NCI-H2029 (cell line): Measurements from ENCODE around the gene TP53BP2.
"Not testable (repeated sequence)": the region's sequence is repeated elsewhere in the genome, so short reads cannot be mapped to it uniquely, and the experiment has no call there.

ENCODE experiments used
- DNase-seq: peaks from one replicate; lab custom pipeline; 2025; lab: John Stamatoyannopoulos, UW

Gene TP53BP2

GRCh38 chr1:223845810-223846682 lies at the start of gene TP53BP2:
Gene TP53BP2 (minus strand): TSS chr1:223845947. CDS start chr1:223845680, 267 bp downstream.
- DNase-seq: peak; percentile 61

GRCh38 chr1:223890494-223890893 lies 44.7 kb upstream of the TP53BP2 start:
- not testable (repeated sequence) for DNase-seq

- DNase-seq: not testable (repeated sequence)
These were observed 43.6 kb upstream of the TP53BP2 start for GRCh38 chr1:223889319-223889718.

GRCh38 chr1:223887747-223888418 lies 42.1 kb upstream of the TP53BP2 start:
- DNase-seq: peak; percentile 1

GRCh38 chr1:223886516-223886921 lies 40.8 kb upstream of the TP53BP2 start:
- peak; percentile 62 for DNase-seq

GRCh38 chr1:223885614-223886013 lies 39.9 kb upstream of the TP53BP2 start:
- DNase-seq: no peak

- no peak for DNase-seq
These were observed 33.0 kb upstream of the TP53BP2 start for GRCh38 chr1:223878598-223879325.

- DNase-seq: no peak
These were observed 32.1 kb upstream of the TP53BP2 start for GRCh38 chr1:223877804-223878203.

- no peak for DNase-seq
These were observed 30.8 kb upstream of the TP53BP2 start for GRCh38 chr1:223876590-223876989.

GRCh38 chr1:223873044-223873443 lies 27.3 kb upstream of the TP53BP2 start:
- DNase-seq: no peak

GRCh38 chr1:223872308-223872901 lies 26.7 kb upstream of the TP53BP2 start:
- no peak for DNase-seq

- DNase-seq: no peak
These were observed 25.1 kb upstream of the TP53BP2 start for GRCh38 chr1:223870617-223871574.

- not testable (repeated sequence) for DNase-seq
These were observed 19.0 kb upstream of the TP53BP2 start for GRCh38 chr1:223864599-223865368.

- DNase-seq: no peak
These were observed 18.3 kb upstream of the TP53BP2 start for GRCh38 chr1:223864084-223864483.

- DNase-seq: no peak
These were observed 16.2 kb upstream of the TP53BP2 start for GRCh38 chr1:223861904-223862303.

GRCh38 chr1:223860051-223860622 lies 14.4 kb upstream of the TP53BP2 start:
- no peak for DNase-seq

GRCh38 chr1:223859058-223859457 lies 13.3 kb upstream of the TP53BP2 start:
- DNase-seq: no peak

- no peak for DNase-seq
These were observed 10.6 kb upstream of the TP53BP2 start for GRCh38 chr1:223856386-223856785.

GRCh38 chr1:223853748-223854147 lies 8.0 kb upstream of the TP53BP2 start:
- DNase-seq: no peak

- no peak for DNase-seq
These were observed 7.5 kb upstream of the TP53BP2 start for GRCh38 chr1:223853275-223853674.
